Omental fat pad (tissue), 4 donors: ENCODE results near the gene OSCP1. TPM values are rescaled to one million over a fixed set of nuclear protein-coding genes. Genes with fewer than 3 reads are reported as not detected.

Experiments used
- ATAC-seq: fragments of 150-250 bp; one replicate; pipeline ENCODE4 v1.9.1; 2016; ENCODE audit warnings: mild to moderate bottlenecking, moderate library complexity; ENCODE audit not compliant: low FRiP score
- DNase-seq: peaks from one replicate; pipeline ENCODE4 v3.0.0-alpha.2; 2019; ENCODE audit warnings: low spot score
- total RNA-seq, 4 donors: library from RNA; depleted of rRNA; stranded (reverse); fragments of >200 nt; gene quantifications; one replicate each; pipeline ENCODE4 v1.1.0, GENCODE V29; 2016
- TF ChIP-seq, protein P1 (sequence below), 3 donors: fragments of 450-650 bp; IDR thresholded peaks; one replicate each; pipeline ENCODE4 v1.5.1; 2016 to 2017; ENCODE audit warnings: antibody characterized with exemption in 3 of 3, mild to moderate bottlenecking in 3 of 3, moderate library complexity in 2 of 3

The OSCP1 gene
- total RNA-seq, 4 donors from 2014 or later: 5.0 to 7.2 (median 6.6) TPM

DNA sequence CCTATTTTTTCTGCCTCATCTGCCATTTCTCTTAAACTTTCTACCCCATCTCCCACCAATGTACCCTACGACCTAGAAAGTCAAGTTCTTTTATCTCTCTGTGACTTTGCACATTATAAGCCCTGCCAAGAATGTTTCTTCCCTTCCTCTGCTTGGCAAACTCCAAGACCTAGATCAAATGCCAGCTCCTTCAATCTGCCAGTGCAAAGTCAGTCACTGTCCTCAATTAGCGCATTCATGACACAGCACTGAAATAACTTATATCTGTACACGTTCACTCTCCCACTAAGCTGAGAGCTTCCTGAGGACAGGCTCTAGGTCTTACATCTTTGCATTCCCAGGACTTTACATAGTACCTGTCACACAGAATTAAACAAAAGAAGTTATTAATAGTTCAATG, 31.1 kb downstream of the OSCP1 start:
- ATAC-seq: no peak

DNA sequence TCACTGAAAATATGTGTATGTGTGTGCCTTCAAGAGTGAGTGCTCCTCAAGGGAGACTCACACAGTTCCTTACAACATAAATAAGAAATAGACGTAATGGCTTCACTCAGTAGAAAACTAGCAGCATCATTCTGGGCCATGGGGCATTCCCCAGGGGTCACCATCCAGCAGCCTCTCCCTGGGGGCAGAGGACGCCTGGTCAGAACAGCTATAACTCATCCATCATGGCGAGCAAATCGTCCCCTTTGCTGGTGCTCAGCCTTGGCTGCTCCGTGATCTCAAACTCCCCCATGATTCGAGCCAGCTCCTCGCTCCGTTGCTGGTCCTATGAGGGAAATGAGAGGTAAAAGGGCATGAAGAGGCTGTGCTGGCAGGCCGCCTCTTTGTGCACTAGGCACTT, 32.3 kb downstream of the OSCP1 start:
- TF ChIP-seq, protein P1, sequence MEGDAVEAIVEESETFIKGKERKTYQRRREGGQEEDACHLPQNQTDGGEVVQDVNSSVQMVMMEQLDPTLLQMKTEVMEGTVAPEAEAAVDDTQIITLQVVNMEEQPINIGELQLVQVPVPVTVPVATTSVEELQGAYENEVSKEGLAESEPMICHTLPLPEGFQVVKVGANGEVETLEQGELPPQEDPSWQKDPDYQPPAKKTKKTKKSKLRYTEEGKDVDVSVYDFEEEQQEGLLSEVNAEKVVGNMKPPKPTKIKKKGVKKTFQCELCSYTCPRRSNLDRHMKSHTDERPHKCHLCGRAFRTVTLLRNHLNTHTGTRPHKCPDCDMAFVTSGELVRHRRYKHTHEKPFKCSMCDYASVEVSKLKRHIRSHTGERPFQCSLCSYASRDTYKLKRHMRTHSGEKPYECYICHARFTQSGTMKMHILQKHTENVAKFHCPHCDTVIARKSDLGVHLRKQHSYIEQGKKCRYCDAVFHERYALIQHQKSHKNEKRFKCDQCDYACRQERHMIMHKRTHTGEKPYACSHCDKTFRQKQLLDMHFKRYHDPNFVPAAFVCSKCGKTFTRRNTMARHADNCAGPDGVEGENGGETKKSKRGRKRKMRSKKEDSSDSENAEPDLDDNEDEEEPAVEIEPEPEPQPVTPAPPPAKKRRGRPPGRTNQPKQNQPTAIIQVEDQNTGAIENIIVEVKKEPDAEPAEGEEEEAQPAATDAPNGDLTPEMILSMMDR (IDR thresholded peaks at IDR 0.05): no peak
- ATAC-seq (no peak), DNase-seq (no peak)

More for the DNA sequence above, 31.1 kb downstream of the OSCP1 start:
- TF ChIP-seq, protein P1 (IDR thresholded peaks at IDR 0.05): no peak
- no peak for DNase-seq

DNA sequence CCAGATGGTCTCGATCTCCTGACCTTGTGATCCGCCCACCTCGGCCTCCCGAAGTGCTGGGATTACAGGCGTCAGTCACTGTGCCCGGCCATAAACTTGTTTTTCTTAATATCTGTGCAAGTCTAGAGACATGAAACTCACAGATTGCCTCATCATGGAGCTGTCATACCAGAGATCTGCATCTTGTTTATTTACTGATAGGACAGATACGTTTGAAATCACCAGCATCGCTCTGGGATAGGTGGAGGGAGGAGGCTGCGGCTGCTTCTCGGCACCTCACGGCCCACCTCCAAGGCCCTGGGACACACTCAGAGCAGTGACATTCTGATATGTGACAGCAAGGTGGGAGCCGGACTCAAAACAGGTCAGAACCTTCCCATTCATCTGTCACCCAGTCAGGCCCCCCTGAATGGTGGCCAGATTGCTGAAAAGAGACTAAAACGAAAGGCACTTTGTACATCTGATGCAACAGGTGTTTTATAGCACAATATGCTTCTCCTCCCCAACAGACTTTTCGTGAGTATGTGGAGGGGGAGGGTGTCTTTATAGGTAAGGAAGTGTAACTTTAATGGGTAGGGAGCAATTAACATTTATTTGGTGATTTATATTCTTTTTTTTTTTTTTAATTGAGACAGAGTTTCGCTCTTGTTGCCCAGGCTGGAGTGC, 34.5 kb downstream of the OSCP1 start:
- TF ChIP-seq, protein P1 (IDR thresholded peaks at IDR 0.05): no peak
- ATAC-seq (no peak), DNase-seq (no peak)

DNA sequence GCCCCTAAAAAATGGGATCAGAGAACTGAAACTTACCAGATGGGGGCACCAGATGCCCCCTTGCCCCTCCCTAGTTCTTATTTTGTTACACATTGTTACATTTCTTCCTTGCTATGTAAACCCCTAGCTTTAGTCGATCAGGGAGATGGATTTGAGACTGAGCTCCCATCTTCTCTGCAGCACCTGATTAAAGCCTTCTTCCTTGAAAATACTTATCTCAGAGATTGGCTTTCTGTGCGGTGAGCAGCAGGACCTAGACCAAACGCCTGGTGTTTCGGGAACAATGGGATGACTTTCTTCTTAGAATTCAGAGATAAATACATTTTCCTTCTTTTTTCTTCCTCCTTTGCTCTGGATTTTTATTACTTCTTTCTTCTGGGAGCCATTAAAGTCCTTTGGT, 35.9 kb downstream of the OSCP1 start:
- TF ChIP-seq, protein P1 (IDR thresholded peaks at IDR 0.05): no peak
- ATAC-seq (no peak), DNase-seq (no peak)

DNA sequence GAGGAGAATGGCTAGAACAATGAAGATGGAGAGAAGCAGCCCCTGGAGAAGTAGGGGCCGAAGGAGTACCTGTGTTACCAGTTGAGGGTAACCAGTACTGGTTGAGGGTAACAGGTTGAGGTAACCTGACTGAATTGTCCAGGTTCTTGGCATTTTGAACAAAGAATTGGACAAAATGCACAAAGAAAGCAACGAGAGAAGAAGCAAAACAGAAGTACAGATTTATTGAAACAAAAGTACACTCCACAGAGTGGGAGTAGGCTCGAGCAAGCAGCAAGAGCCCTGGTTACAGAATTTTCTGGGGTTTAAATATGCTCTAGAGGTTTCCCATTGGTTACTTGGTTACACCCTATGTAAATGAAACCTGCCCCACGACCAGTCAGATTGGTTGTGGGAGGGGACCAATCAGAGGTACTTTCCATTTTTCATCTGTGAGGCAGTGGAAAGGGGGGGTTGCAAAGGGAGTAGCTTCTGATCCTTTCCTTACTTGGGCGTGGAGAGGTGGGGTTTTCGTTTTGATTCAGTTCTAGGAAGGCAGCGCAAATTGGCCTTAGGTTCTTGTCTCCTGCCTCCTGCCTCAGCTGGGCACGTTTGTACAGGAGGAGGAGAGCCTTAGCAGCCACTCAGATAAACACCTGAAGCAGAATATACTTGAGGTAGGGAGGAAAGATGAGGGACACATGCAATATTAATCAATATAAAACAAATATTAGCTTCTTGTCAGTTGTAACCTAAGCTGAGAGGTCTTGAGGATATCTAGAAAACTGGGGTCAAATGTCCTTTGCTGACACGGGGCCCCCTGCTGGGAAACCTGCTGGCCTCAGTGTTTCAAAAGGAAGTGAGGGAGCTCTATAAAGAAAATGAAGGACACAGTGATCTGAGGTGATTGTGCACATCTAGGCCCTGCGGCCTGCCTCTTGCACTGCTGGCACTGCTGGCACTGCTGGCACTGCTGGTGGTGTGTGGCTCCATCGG, 38.3 kb downstream of the OSCP1 start:
- no peak for ATAC-seq
- TF ChIP-seq, protein P1 (IDR thresholded peaks at IDR 0.05): no peak
- no peak for DNase-seq

DNA sequence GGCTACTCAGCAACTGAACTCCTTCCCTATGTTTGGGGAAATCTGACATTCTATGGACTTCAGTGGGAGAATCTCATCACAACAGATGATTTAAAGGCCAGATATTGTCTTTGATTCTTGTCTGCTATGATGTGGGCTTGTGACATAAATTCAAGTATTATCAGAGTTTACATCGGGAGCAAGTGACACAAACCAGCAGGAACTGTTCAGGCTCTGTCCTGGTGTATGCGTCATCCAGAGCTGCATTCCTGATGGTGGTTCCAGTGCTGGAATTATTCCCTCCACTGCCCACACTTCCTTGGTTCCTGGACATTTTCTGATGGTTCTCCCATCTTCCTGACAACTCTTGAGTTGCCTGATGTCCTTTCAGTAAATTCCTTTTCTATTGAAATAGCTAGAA, 41.8 kb downstream of the OSCP1 start:
- no peak for DNase-seq
- ATAC-seq: no peak

More for the DNA sequence above, 41.8 kb downstream of the OSCP1 start:
- TF ChIP-seq, protein P1 (IDR thresholded peaks at IDR 0.05): no peak
